Endothelial cell of umbilical vein (primary cell): ENCODE results near the gene FAM3C. TPM values are rescaled to one million over a fixed set of nuclear protein-coding genes. Genes with fewer than 3 reads are reported as not detected.
A peak's percentile ranks its signal among the peaks of the same experiment; 100 is the strongest.

ENCODE experiments used
- Bru-seq: library from RNA; stranded (reverse); fragments of 400-500 nt; gene quantifications from one replicate; lab custom pipeline; 2021; lab: Mats Ljungman, UMichigan
- BruChase-seq, 2 experiments: library from RNA; stranded (reverse); fragments of 400-500 nt; gene quantifications; one replicate each; lab custom pipeline; 2021; lab: Mats Ljungman, UMichigan
- BruUV-seq: library from RNA; stranded (reverse); fragments of 400-500 nt; replicated peaks from 2 replicates; lab custom pipeline; 2021; lab: Mats Ljungman, UMichigan
- CTCF ChIA-PET: fragments of 300-600, 350-600 bp; sonication (Branson Sonifier 250); formaldehyde crosslinking; loops from one replicate; lab custom pipeline; 2021; ENCODE audit warnings: antibody characterized with exemption, inconsistent platforms; lab: Charles Lee
- POLR2A ChIA-PET: fragments of 300-600, 350-600 bp; sonication (Branson Sonifier 250); formaldehyde crosslinking; loops from one replicate; lab custom pipeline; 2021; ENCODE audit warnings: antibody characterized with exemption, inconsistent platforms; lab: Charles Lee
- DNase-seq: peaks from one replicate; pipeline ENCODE4 v3.0.0-alpha.2; 2011; ENCODE audit warnings: low read depth, low spot score
- FAIRE-seq: peaks from 2 replicates; lab custom pipeline; 2011; peaks lifted over from hg19 to GRCh38; lab: Jason Lieb, UNC
- H2AFZ ChIP-seq: 2 replicates; pipeline ENCODE4 v1.6.0; 2012; ENCODE audit warnings: low read depth, low read length, control low read depth, inconsistent platforms
- H3K27ac ChIP-seq: 2 replicates; pipeline ENCODE4 v1.5.1; 2011; ENCODE audit warnings: low read depth, mild to moderate bottlenecking, control low read depth, low read length, moderate library complexity; ENCODE audit not compliant: insufficient read depth
- H3K27me3 ChIP-seq, 2 experiments: 2 replicates each; pipeline versions ENCODE4 v1.6.0 to v1.6.1; 2011; ENCODE audit warnings: low read length in 2 of 2, mixed read lengths in 1 of 2; ENCODE audit not compliant: control insufficient read depth in 2 of 2, insufficient read depth in 2 of 2
- H3K36me3 ChIP-seq, 2 experiments: 2 replicates in 1 of 2; 3 replicates in 1 of 2; pipeline ENCODE4 v1.5.1; 2011; ENCODE audit warnings: low read length in 2 of 2, mild to moderate bottlenecking in 1 of 2, moderate library complexity in 1 of 2; ENCODE audit not compliant: control insufficient read depth in 2 of 2, insufficient read depth in 2 of 2; ENCODE audit errors: extremely low read depth in 1 of 2
- H3K4me1 ChIP-seq: 3 replicates; pipeline ENCODE4 v1.5.1; 2011; ENCODE audit warnings: mild to moderate bottlenecking, low read length; ENCODE audit not compliant: control insufficient read depth, insufficient read depth; ENCODE audit errors: extremely low read depth
- H3K4me2 ChIP-seq: 2 replicates; pipeline ENCODE4 v1.6.1; 2011; ENCODE audit warnings: low read length, control low read depth, mixed read lengths; ENCODE audit not compliant: insufficient read depth
- H3K4me3 ChIP-seq, 3 experiments: fragments of 200-600 bp in 1 of 3; sonication (generic), shearing (Covaris generic) in 1 of 3; replicated peaks in 1 of 3; 2 replicates each; pipeline ENCODE4 v1.5.1; 2011 to 2016; ENCODE audit warnings: control low read depth in 3 of 3, low read length in 3 of 3, mild to moderate bottlenecking in 2 of 3, inconsistent platforms in 1 of 3, low read depth in 1 of 3, moderate library complexity in 1 of 3; ENCODE audit not compliant: insufficient read depth in 1 of 3
- H3K79me2 ChIP-seq: 2 replicates; pipeline ENCODE4 v1.6.0; 2012; ENCODE audit warnings: low read length, inconsistent platforms; ENCODE audit not compliant: control insufficient read depth, insufficient read depth
- H3K9ac ChIP-seq: replicated peaks from 2 replicates; pipeline ENCODE3; 2011; ENCODE audit warnings: low read length, control low read depth; ENCODE audit not compliant: insufficient read depth; ENCODE audit errors: extremely low read depth
- H3K9me1 ChIP-seq: replicated peaks from 3 replicates; pipeline ENCODE4 v1.6.0; 2011; ENCODE audit warnings: mild to moderate bottlenecking, low read length; ENCODE audit not compliant: control insufficient read depth, insufficient read depth; ENCODE audit errors: extremely low read depth
- H3K9me3 ChIP-seq: replicated peaks from 2 replicates; pipeline ENCODE4 v1.5.1; 2012; ENCODE audit warnings: low read length, inconsistent platforms; ENCODE audit not compliant: control insufficient read depth, insufficient read depth
- H4K20me1 ChIP-seq: replicated peaks from 2 replicates; pipeline ENCODE3; 2011; ENCODE audit warnings: mild to moderate bottlenecking, low read length; ENCODE audit not compliant: control insufficient read depth, insufficient read depth; ENCODE audit errors: extremely low read depth
- CTCF ChIP-seq, 2 donors: IDR thresholded peaks; 1 replicate in 1 of 2; 2 replicates in 1 of 2; pipeline ENCODE4 v1.5.1; 2011; ENCODE audit warnings: low read length in 2 of 2, mild to moderate bottlenecking in 2 of 2, moderate library complexity in 2 of 2, control low read depth in 1 of 2, inconsistent platforms in 1 of 2, low read depth in 1 of 2; ENCODE audit not compliant: insufficient read depth in 1 of 2; ENCODE audit errors: extremely low read depth in 1 of 2
- FOS ChIP-seq: IDR thresholded peaks from 2 replicates; pipeline ENCODE4 v1.6.1; 2011; ENCODE audit warnings: mild to moderate bottlenecking, low read length, moderate library complexity, borderline replicate concordance; ENCODE audit not compliant: insufficient read depth
- GATA2 ChIP-seq: IDR thresholded peaks from 2 replicates; pipeline ENCODE4 v1.7.0; 2011; ENCODE audit warnings: low read depth, mild to moderate bottlenecking, moderate library complexity, mixed read lengths, low read length; ENCODE audit not compliant: insufficient read length, insufficient read depth
- MAX ChIP-seq: IDR thresholded peaks from 2 replicates; pipeline ENCODE4 v1.6.1; 2011; ENCODE audit not compliant: insufficient read depth, insufficient read length
- MYC ChIP-seq: IDR thresholded peaks from one replicate; pipeline ENCODE4 v1.6.1; 2011; ENCODE audit warnings: mild to moderate bottlenecking, low read depth, low read length
- POLR2A ChIP-seq: IDR thresholded peaks from 2 replicates; pipeline ENCODE4 v1.6.1; 2012; ENCODE audit warnings: low read depth, mild to moderate bottlenecking, control low read depth, low read length
- POLR2AphosphoS5 ChIP-seq: IDR thresholded peaks from 2 replicates; pipeline ENCODE4 v1.6.1; 2012; ENCODE audit warnings: low read depth, mild to moderate bottlenecking, control low read depth, low read length, moderate library complexity; ENCODE audit not compliant: insufficient read depth
- dilution Hi-C: fragments of 300-500 bp; cut with MboI; formaldehyde crosslinking; loops from one replicate; pipeline ENCODE4 v1.15.0; 2019; ENCODE audit warnings: low sequenced_read_pairs; ENCODE audit not compliant: extremely low pct_ligation_motif_present
- intact Hi-C: fragments of 100-400 bp; cut with micrococcal nuclease; formaldehyde crosslinking; loops from one replicate; pipeline ENCODE4 v1.10.0; 2022
- long read RNA-seq: library from polyadenylated mRNA; stranded (forward); transcript quantifications from one replicate; pipeline ENCODE4 v2.0.0, GENCODE V29; 2021
- polyA minus RNA-seq, 3 experiments: library from RNA; depleted of rRNA, polyadenylated mRNA; stranded (reverse); fragments of >200 nt; gene quantifications; 1 replicate in 1 of 3; 2 replicates in 2 of 3; pipeline ENCODE4 v1.2.3, GENCODE V29; 2011
- polyA plus RNA-seq, 4 experiments: library from polyadenylated mRNA; depleted of rRNA in 3 of 4; stranded (reverse) in 3 of 4; unstranded in 1 of 4; fragments of >200 nt; gene quantifications; 2 replicates each; pipeline versions ENCODE4 v1.2.1 to v1.2.3, GENCODE V29; 2011 to 2012; ENCODE audit warnings: missing spikeins in 1 of 4
- total RNA-seq: library from RNA; stranded (reverse); gene quantifications from 2 replicates; pipeline ENCODE4 v1.2.3, GENCODE V29; 2021

The FAM3C gene
- total RNA-seq = 50.0 and 54.5 TPM in 2 replicates
- polyA plus RNA-seq = 13.9 and 20.2 TPM in 2 replicates
- 30.7 and 31.3 TPM in 2 replicates for polyA plus RNA-seq (2011; cell fraction: cytosol; rRNA removed)
- polyA plus RNA-seq (2011; cell fraction: nucleus; rRNA removed) = 40.4 and 49.0 TPM in 2 replicates
- polyA plus RNA-seq (2012) = 60.0 and 71.2 TPM in 2 replicates
- 12.5 and 15.1 TPM in 2 replicates for polyA minus RNA-seq
- polyA minus RNA-seq (2011; cell fraction: cytosol; rRNA and poly(A)+ RNA removed) = 5.3 TPM
- 41.3 and 61.8 TPM in 2 replicates for polyA minus RNA-seq (2011; cell fraction: nucleus; rRNA and poly(A)+ RNA removed)
- percentile 94 among the genes with signal in this experiment for Bru-seq, nascent RNA
- percentile 91 among the genes with signal in this experiment for BruChase-seq, experiment 1, labeled RNA remaining after a 6-hour chase
- BruChase-seq, experiment 2, labeled RNA remaining after a 2-hour chase = percentile 90 among the genes with signal in this experiment
- long read RNA-seq, transcript FAM3C-201 (10 exons, 2,508 nt) = major isoform, 213 of 238 reads
- long read RNA-seq, partial matches to known transcripts = 6 of 238 reads
- long read RNA-seq, other reads (novel, unspliced or antisense) = 18 of 238 reads

- no peak for TF ChIP-seq FOS
- TF ChIP-seq CTCF (IDR thresholded peaks at IDR 0.05; ENCODE audit: extremely low read depth in 1 of 2, insufficient read depth in 1 of 2, low read depth in 1 of 2, low read length in 2 of 2) = peak; percentile 75 to 96
- peak; percentile 36 for TF ChIP-seq MYC
- TF ChIP-seq POLR2AphosphoS5 = peak; percentile 69
- TF ChIP-seq POLR2A = peak; percentile 51
- no peak for TF ChIP-seq GATA2
- peak; percentile 69 for TF ChIP-seq MAX
These were observed at the start of gene FAM3C for GRCh38 chr7:121395961-121396757. Gene FAM3C (minus strand): TSS chr7:121396308. CDS start chr7:121382969, 13,339 bp downstream.

More at GRCh38 chr7:121395961-121396757, at the start of gene FAM3C:
- Histone ChIP-seq H3K79me2 (peaks cover 47% of the 10 kb centered on the region), H3K4me3 (peak within 1 kb of the TSS; percentile 73 to 100 (median 99)), H3K27ac (peak within 1 kb of the TSS; percentile 87), H3K4me2 (peak within 1 kb of the TSS; percentile 96), H2AFZ (peak within 1 kb of the TSS; percentile 94), H3K36me3 (peaks cover 0 to 3% of the 10 kb centered on the region in 2 experiments), H4K20me1 (peaks cover 5% of the 10 kb centered on the region), H3K9me1 (no peaks in the 10 kb centered on the region), H3K27me3 (no peaks in the 10 kb centered on the region), H3K4me1 (peaks cover 16% of the 10 kb centered on the region), H3K9ac (peak within 1 kb of the TSS; percentile 92), H3K9me3 (no peaks in the 10 kb centered on the region)
- FAIRE-seq (peak; percentile 62), DNase-seq (peak; percentile 96)
- ChIA-PET CTCF (interaction anchor here (0.6 to 6.5 kb wide), 29 partner anchors 9 to 603 kb away, joined by 3 to 104 read pairs (median 5); no protein-coding TSS in a partner anchor), POLR2A (interaction anchor here (0.8 to 2.2 kb wide), 7 partner anchors 10 to 108 kb away, joined by 3 to 19 read pairs (median 3); no protein-coding TSS in a partner anchor)
- dilution Hi-C loops (no loop called here), intact Hi-C loops (loop anchor here (1.0 to 5.0 kb wide), 6 partner anchors 10 to 151 kb away; no protein-coding TSS in a partner anchor)
- no TSS peak for BruUV-seq
